Lung (tissue), 12 donors: ENCODE results near the gene MEX3D. TPM values are rescaled to one million over a fixed set of nuclear protein-coding genes. Genes with fewer than 3 reads are reported as not detected.

Experiments
- ATAC-seq: fragments of 200-7000 bp; cut with Tn5 transposase; one replicate; pipeline ENCODE4 v1.9.1; 2020; ENCODE audit warnings: moderate number of reproducible peaks; ENCODE audit not compliant: insufficient read depth, low FRiP score
- DNase-seq, 3 donors: peaks; one replicate each; pipeline ENCODE4 v3.0.0-alpha.2; 2013 to 2017
- H3K27ac ChIP-seq, 2 donors: one replicate each; pipeline ENCODE4 v1.5.1; 2013; ENCODE audit warnings: mild to moderate bottlenecking in 2 of 2, moderate library complexity in 2 of 2, control low read depth in 1 of 2, inconsistent platforms in 1 of 2, low read depth in 1 of 2, low read length in 1 of 2
- H3K27me3 ChIP-seq, 3 donors: one replicate each; pipeline ENCODE4 v1.5.1; 2013; ENCODE audit warnings: low read length in 2 of 3; ENCODE audit not compliant: control insufficient read depth in 3 of 3, insufficient read depth in 3 of 3
- H3K36me3 ChIP-seq, 4 donors: one replicate each; pipeline ENCODE4 v1.5.1; 2013; ENCODE audit warnings: low read length in 4 of 4, mild to moderate bottlenecking in 1 of 4, moderate library complexity in 1 of 4; ENCODE audit not compliant: control insufficient read depth in 4 of 4, insufficient read depth in 4 of 4
- H3K4me1 ChIP-seq, 5 donors: one replicate each; pipeline ENCODE4 v1.5.1; 2013; ENCODE audit warnings: low read length in 5 of 5, mild to moderate bottlenecking in 2 of 5, moderate library complexity in 1 of 5; ENCODE audit not compliant: control insufficient read depth in 5 of 5, insufficient read depth in 5 of 5
- H3K4me3 ChIP-seq: one replicate; pipeline ENCODE4 v1.5.1; 2013; ENCODE audit warnings: mild to moderate bottlenecking, control low read depth, moderate library complexity
- H3K9ac ChIP-seq, 2 donors: one replicate each; pipeline ENCODE4 v1.5.1; 2013; ENCODE audit warnings: low read length in 2 of 2, control low read depth in 1 of 2; ENCODE audit not compliant: insufficient read depth in 1 of 2
- H3K9me3 ChIP-seq, 4 donors: one replicate each; pipeline ENCODE4 v1.5.1; 2013; ENCODE audit warnings: low read length in 3 of 4, mild to moderate bottlenecking in 1 of 4, moderate library complexity in 1 of 4; ENCODE audit not compliant: control insufficient read depth in 4 of 4, insufficient read depth in 3 of 4
- WGBS, 2 donors: extraction: QIAGEN DNeasy Blood & Tissue Kit; methylation state at CpG; one replicate each; pipeline ENCODE4 v1.1.7; 2013; 5-methylcytosine and 5-hydroxymethylcytosine counted together
- polyA plus RNA-seq, 2 donors: library from polyadenylated mRNA; stranded (reverse); fragments of 200-250 nt; gene quantifications; one replicate each; pipeline ENCODE4 v1.2.1, GENCODE V29; 2013
- total RNA-seq, 2 donors: library from RNA; depleted of rRNA in 1 of 2; stranded (reverse); fragments of >200 nt in 1 of 2; gene quantifications; one replicate each; pipeline ENCODE4 v1.2.1, GENCODE V29; 2014 to 2021
- TF ChIP-seq, protein P1 (sequence below): IDR thresholded peaks from 2 replicates; pipeline ENCODE4 v1.5.1; 2012; ENCODE audit warnings: mild to moderate bottlenecking; ENCODE audit errors: control extremely low read depth, extremely low read depth
- donor health status: control.
- donor health status: control.
- donor health status: Bipolar disorder and iron deficiency.
- donor health status: healthy.
- donor health status: DM: yes; HTN: yes; CAD: no.

MEX3D gene
- total and polyA plus RNA-seq, 4 donors = 4.8 to 33.9 (median 19.8) TPM

DNA sequence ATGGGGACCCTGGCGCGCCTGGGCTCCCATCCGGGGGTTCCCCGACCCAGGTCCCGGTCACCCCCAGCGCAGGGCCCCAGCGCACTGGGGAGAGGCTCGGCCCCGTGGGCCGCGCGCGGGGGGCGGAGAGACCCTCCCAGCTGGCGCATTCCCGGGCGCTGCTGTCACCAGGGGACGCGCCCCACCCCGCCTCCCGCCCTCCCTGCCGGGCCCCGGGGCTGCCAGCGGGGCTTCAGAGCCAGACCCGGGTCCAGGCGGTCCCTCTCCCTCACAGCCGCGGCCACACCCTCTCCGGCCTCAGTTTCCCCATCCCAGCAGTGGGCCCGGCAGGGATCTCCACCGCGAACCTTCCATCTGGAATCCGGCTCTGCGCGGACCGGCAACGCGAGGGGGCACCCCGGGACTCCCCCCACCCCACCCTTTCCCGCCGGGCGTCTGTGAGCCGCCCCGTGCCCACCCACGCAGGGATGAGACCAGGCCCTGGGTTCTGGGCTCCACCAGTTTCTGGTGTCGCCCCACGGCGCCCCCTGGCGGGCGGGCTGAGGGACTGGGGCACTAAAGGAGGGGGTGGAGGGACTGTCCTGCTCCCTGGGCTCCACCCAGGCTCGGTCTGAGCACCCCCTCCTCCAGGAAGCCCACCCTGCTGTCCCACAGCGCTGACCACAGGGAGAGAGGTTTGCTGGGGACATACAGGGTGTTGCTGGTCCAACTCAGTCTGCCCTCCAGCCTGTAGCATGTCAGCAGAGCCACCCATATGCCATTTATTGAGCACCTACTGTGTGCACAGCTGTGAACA is 54.4 kb downstream of the MEX3D start:
- ATAC-seq = peak; percentile 23
- Histone ChIP-seq H3K4me3 (no peak overlapping the region), H3K4me1 (no peaks in the 10 kb centered on the region), H3K36me3 (no peaks in the 10 kb centered on the region), H3K9me3 (peaks cover 0 to 3% (median 0%) of the 10 kb centered on the region in 4 donors), H3K27me3 (peaks cover 0 to 44% (median 21%) of the 10 kb centered on the region in 3 donors), H3K27ac (peak overlapping the region in 1 of 2 donors; percentile 96), H3K9ac (no peak overlapping the region)
- TF ChIP-seq, protein P1, sequence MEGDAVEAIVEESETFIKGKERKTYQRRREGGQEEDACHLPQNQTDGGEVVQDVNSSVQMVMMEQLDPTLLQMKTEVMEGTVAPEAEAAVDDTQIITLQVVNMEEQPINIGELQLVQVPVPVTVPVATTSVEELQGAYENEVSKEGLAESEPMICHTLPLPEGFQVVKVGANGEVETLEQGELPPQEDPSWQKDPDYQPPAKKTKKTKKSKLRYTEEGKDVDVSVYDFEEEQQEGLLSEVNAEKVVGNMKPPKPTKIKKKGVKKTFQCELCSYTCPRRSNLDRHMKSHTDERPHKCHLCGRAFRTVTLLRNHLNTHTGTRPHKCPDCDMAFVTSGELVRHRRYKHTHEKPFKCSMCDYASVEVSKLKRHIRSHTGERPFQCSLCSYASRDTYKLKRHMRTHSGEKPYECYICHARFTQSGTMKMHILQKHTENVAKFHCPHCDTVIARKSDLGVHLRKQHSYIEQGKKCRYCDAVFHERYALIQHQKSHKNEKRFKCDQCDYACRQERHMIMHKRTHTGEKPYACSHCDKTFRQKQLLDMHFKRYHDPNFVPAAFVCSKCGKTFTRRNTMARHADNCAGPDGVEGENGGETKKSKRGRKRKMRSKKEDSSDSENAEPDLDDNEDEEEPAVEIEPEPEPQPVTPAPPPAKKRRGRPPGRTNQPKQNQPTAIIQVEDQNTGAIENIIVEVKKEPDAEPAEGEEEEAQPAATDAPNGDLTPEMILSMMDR = peak; percentile 2
- DNase-seq = peak in 2 of 3 donors; percentile 25 to 54
- 8 to 11% methylated on average over 38 to 52 of the region's 52 CpGs for WGBS, 2 donors

DNA sequence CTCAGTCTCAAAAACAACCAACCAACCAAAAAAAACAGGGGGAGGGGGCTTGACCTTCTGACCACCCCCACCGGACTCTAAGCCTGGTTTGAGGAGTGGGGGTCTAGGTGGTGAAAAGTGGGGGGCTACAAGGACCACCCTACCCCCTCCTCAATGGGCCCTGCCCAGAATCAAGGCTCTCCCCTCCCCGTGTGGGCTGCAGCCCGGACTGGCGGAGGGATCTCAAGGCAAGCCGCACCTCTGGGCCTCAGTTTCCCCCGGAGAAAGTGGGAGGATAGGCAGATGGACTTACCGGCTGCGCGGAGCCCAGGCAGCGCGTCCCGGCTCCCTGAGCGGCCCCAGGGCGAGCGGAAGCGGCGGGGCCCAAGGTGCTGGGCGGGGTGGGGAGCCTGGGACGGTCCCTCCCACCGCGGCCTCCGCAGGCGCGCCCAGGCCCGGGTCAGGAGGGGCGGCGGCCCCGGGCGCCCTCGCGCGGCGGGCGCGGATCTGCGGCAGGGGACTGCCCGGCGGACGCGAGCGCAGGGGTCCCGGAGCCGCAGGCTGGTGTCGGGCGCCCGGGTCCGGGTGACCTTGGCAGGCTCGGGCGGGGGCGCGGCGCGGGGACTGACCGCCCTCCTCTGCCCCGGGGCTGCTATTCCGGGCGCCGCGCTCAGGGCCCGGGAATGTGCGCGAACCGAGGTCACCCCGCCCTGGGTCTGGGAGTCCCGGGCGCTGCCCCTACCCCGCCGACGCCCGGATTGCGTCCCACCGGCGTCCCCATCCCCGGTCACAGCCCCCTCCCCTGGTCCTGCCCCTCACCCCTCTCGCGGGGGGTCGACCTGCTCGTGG is 55.2 kb downstream of the MEX3D start, which contains the start of gene ADAMTSL5:
Gene ADAMTSL5, minus strand, starts transcription at position 349 of the 828 bp plus-strand sequence. CDS start 2,076 bp downstream, outside the sequence.
- H3K9ac ChIP-seq = no peak within 1 kb of the TSS
- TF ChIP-seq, protein P1 = no peak
- ATAC-seq (peak; percentile 46), DNase-seq (no peak)
- peaks cover 0 to 1% (median 0%) of the 10 kb centered on the region in 5 donors for H3K4me1 ChIP-seq
- H3K9me3 ChIP-seq = peaks cover 0 to 7% (median 0%) of the 10 kb centered on the region in 4 donors
- H3K27ac ChIP-seq = peak within 1 kb of the TSS in 1 of 2 donors; percentile 96
- peaks cover 0 to 44% (median 21%) of the 10 kb centered on the region in 3 donors for H3K27me3 ChIP-seq
- H3K36me3 ChIP-seq = no peaks in the 10 kb centered on the region
- H3K4me3 ChIP-seq = no peak within 1 kb of the TSS
- 3 to 6% methylated on average over 51 to 78 of the region's 78 CpGs for WGBS, 2 donors

DNA sequence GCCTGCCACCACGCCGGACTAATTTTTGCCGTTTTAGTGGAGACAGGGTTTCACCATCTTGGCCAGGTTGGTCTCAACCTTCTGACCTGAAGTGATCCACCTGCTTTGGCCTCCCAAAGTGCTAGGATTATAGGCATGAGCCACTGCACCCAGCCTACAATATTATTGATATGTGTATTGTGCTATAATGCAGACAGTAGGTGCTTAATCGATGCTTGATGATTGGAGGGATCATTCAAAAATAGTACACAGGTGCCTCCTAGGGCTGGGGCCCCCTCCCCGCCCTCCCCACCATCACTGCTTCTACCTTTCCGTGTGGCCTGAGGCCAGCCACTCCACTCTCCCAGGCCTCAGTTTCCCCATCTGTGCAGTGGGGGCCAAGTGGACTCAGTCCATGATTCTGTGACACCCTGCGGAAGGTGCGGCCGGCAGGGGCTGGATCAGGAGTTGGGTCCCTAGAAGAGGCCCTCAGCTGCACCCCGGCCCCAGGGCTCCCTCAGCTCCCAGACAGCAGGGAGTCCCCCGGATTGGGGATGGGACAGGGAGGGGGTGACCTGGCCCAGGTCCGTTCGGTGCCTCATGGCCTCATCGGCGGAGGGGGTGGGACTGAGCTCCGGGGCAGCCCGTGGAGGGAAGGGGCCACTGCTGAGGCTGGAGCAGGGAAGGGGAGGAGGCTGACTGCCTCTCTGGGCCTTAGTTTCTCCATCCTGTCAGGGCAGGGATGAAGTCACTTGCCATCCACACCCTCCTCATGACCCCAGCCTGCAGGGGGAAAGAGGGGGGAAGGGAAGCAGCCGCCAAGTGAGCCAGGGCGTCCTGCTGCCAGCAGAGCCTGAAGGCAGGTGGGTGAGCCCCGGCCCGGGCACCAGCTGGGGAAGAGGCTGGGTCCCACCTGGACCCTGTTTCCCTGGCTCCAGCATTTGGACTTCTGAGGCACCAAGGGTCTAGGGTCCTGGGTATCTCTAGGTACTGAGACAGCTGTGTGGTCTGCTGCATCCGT is 56.5 kb downstream of the MEX3D start:
- TF ChIP-seq, protein P1 = no peak
- Histone ChIP-seq H3K4me1 (peaks cover 0 to 3% (median 0%) of the 10 kb centered on the region in 5 donors), H3K9me3 (peaks cover 0 to 8% (median 0%) of the 10 kb centered on the region in 4 donors), H3K27ac (peak overlapping the region in 1 of 2 donors; percentile 96), H3K4me3 (no peak overlapping the region), H3K36me3 (no peaks in the 10 kb centered on the region), H3K9ac (no peak overlapping the region), H3K27me3 (peaks cover 0 to 43% (median 21%) of the 10 kb centered on the region in 3 donors)
- no peak for ATAC-seq
- WGBS, 2 donors = 49 to 56% methylated on average over 18 to 22 of the region's 22 CpGs
- no peak for DNase-seq
